Prostate gland (tissue), 2 donors: ENCODE measurements around the gene NIPA2. TPM values are rescaled to one million over a fixed set of nuclear protein-coding genes. Genes with fewer than 3 reads are reported as not detected.

Experiments
- DNase-seq: peaks from one replicate; pipeline ENCODE4 v3.0.0-alpha.2; 2019; ENCODE audit warnings: low spot score
- H3K27ac ChIP-seq, 2 donors: fragments of 200-600 bp; sonication (generic); 2 replicates each; pipeline ENCODE4 v1.5.1; 2017 to 2019
- H3K27me3 ChIP-seq: fragments of 200-600 bp; sonication (generic); replicated peaks from 2 replicates; pipeline ENCODE4 v1.5.1; 2019; ENCODE audit not compliant: insufficient read depth
- H3K36me3 ChIP-seq, 2 donors: fragments of 200-600 bp; sonication (generic); 1 replicate in 1 of 2; 2 replicates in 1 of 2; pipeline versions ENCODE4 v1.5.1 to v1.8.1; 2017 to 2019
- H3K4me1 ChIP-seq: fragments of 200-600 bp; sonication (generic); replicated peaks from 2 replicates; pipeline ENCODE4 v1.5.1; 2019
- H3K4me3 ChIP-seq, 2 donors: fragments of 200-600 bp; sonication (generic); 2 replicates each; pipeline ENCODE4 v1.5.1; 2017 to 2019
- H3K9me3 ChIP-seq: fragments of 200-600 bp; sonication (generic); 2 replicates; pipeline ENCODE4 v1.5.1; 2017
- POLR2A ChIP-seq: fragments of 450-650 bp; IDR thresholded peaks from one replicate; pipeline ENCODE4 v1.6.1; 2016; ENCODE audit warnings: antibody characterized with exemption, mild to moderate bottlenecking
- POLR2AphosphoS5 ChIP-seq: sonication (generic); formaldehyde crosslinking; IDR thresholded peaks from one replicate; pipeline ENCODE4 v1.6.1; 2017; ENCODE audit warnings: antibody characterized with exemption
- WGBS: methylation state at CpG from one replicate; pipeline ENCODE4 v1.1.5; 2018; 5-methylcytosine and 5-hydroxymethylcytosine counted together
- intact Hi-C: fragments of 100-400 bp; cut with DNase I; formaldehyde crosslinking; loops from one replicate; pipeline ENCODE4 v1.14.2; 2022
- total RNA-seq, 2 donors: library from RNA; depleted of rRNA; stranded (reverse); fragments of >200 nt; gene quantifications; one replicate each; pipeline ENCODE4 v1.1.0, GENCODE V29; 2016
- TF ChIP-seq, protein P1 (sequence below), 4 experiments: fragments of 200-600 bp in 2 of 4; fragments of 450-650 bp in 2 of 4; sonication (generic) in 2 of 4; IDR thresholded peaks; 1 replicate in 3 of 4; 2 replicates in 1 of 4; pipeline ENCODE4 v1.5.1; 2016 to 2019; ENCODE audit warnings: antibody characterized with exemption in 4 of 4, mild to moderate bottlenecking in 2 of 4, moderate library complexity in 2 of 4

The NIPA2 gene
- total RNA-seq, 2 donors from 2014 or later = 34.9 to 43.6 TPM

DNA sequence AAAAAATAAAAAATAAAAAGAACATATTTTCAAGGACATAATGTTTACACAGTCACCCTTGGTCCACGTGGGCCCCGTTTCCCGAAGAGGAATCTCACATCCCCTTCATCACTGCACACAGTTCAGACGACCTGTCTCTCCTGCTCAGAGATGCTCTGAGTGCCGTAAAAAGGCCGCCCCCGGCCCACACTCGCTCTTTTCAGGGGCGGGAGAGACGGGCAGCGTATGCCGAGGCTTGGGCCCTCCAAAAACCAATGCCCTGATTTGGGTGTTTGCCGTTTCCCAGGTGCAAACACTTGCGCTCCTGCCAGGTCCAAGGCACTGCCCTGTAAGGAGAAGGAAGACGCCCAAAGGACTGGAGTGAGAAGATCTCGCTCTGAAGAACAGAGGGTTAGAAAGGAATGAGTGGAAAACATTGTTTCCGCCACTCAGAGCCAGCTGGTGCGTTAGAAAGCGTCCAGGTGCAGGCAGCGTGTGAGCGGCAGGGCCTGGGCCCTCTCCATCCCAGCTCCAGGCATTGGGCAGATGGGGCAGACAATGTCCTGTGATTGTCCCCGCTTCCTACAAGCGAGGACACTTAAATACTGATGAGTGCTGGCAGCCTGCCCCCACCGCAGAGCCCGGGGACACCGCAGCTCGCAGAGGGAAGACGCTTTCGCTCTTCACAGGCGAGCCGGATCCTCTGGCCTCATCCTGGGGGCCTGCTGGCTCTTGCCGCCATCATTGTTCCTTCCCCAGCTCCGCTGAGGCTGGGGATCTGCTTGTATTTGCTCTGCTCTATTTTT, 53.2 kb downstream of the NIPA2 start:
- Histone ChIP-seq H3K27me3 (no peaks in the 10 kb centered on the region), H3K4me3 (no peak overlapping the region), H3K4me1 (no peaks in the 10 kb centered on the region), H3K36me3 (no peaks in the 10 kb centered on the region), H3K9me3 (no peaks in the 10 kb centered on the region), H3K27ac (no peak overlapping the region)
- TF ChIP-seq, protein P1, sequence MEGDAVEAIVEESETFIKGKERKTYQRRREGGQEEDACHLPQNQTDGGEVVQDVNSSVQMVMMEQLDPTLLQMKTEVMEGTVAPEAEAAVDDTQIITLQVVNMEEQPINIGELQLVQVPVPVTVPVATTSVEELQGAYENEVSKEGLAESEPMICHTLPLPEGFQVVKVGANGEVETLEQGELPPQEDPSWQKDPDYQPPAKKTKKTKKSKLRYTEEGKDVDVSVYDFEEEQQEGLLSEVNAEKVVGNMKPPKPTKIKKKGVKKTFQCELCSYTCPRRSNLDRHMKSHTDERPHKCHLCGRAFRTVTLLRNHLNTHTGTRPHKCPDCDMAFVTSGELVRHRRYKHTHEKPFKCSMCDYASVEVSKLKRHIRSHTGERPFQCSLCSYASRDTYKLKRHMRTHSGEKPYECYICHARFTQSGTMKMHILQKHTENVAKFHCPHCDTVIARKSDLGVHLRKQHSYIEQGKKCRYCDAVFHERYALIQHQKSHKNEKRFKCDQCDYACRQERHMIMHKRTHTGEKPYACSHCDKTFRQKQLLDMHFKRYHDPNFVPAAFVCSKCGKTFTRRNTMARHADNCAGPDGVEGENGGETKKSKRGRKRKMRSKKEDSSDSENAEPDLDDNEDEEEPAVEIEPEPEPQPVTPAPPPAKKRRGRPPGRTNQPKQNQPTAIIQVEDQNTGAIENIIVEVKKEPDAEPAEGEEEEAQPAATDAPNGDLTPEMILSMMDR (IDR thresholded peaks at IDR 0.05) = no peak
- TF ChIP-seq POLR2A (no peak), POLR2AphosphoS5 (no peak)
- intact Hi-C loops = no loop called here
- no peak for DNase-seq
- 88% methylated on average over 33 of the region's 33 CpGs for WGBS

DNA sequence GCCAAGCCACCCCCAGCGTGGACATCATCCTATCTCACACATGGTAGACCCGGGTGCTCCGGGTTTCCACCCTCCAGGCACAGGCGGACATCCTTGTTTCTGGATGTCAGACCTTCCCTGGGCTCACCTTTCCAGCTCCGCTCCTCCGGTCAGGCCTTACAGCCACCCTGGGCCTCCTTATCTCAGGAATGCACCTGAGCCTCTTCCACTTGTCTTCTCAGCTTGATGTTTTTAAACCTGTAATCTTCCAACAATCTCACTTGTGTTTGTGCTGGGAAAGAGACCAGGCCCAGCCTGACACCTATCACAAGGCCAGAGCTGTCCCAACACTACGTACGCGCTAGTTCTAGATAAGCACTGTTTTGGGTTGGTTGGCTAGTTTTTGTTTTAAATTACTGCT, 53.9 kb downstream of the NIPA2 start:
- Histone ChIP-seq H3K4me1 (no peaks in the 10 kb centered on the region), H3K4me3 (no peak overlapping the region), H3K27me3 (no peaks in the 10 kb centered on the region), H3K36me3 (no peaks in the 10 kb centered on the region), H3K27ac (no peak overlapping the region), H3K9me3 (no peaks in the 10 kb centered on the region)
- intact Hi-C loops = no loop called here
- no peak for DNase-seq
- 93% methylated on average over 9 of the region's 9 CpGs for WGBS
- TF ChIP-seq, protein P1 (IDR thresholded peaks at IDR 0.05) = no peak
- TF ChIP-seq POLR2A = no peak
- no peak for TF ChIP-seq POLR2AphosphoS5

DNA sequence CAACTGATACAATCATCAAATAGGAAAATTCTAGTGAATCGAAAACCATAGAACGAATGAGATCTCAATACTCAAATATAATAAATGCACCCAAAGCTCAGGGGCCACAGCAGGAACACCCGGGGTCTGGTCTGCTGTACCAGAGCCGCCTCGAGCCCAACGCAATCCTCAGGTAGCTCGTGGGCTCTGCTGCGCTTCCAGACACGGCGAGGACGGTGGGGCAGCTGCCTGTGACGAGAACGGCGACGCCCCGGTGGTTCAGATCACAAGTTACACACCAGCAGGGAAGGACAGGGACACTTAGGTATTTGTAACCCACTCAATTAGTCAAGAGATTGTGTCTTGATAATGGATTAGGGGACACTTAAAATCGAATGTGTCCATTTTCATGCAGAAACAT, 54.6 kb downstream of the NIPA2 start:
- H3K4me1 ChIP-seq = no peaks in the 10 kb centered on the region
- H3K27ac ChIP-seq = no peak overlapping the region
- intact Hi-C loops = no loop called here
- H3K36me3 ChIP-seq = no peaks in the 10 kb centered on the region
- TF ChIP-seq POLR2AphosphoS5 (no peak), POLR2A (no peak)
- TF ChIP-seq, protein P1 (IDR thresholded peaks at IDR 0.05) = no peak
- no peaks in the 10 kb centered on the region for H3K27me3 ChIP-seq
- no peaks in the 10 kb centered on the region for H3K9me3 ChIP-seq
- no peak overlapping the region for H3K4me3 ChIP-seq
- WGBS = 84% methylated on average over 17 of the region's 17 CpGs
- DNase-seq = no peak

DNA sequence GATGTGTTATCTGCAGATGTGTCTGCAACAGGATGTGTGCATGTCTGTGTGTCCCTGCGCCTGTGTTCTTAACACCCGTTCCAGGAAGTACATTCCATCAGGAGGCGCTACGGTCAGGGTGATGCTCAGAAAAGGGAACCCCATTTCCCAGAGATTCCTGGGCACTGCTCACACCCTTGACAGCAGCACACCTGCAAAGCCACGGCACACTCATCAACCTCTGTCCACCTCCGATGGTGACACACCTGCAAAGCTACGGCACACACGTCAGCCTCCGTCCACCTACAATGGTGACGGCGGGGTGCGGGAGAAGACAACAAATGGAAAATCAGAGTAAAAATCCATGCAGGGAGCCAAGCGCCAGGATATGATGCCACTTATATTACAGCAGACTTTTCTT, 55.4 kb downstream of the NIPA2 start:
- 92% methylated on average over 13 of the region's 13 CpGs for WGBS

More for the DNA sequence above, 55.4 kb downstream of the NIPA2 start:
- H3K4me3 ChIP-seq = no peak overlapping the region
- no peaks in the 10 kb centered on the region for H3K27me3 ChIP-seq
- no peaks in the 10 kb centered on the region for H3K36me3 ChIP-seq
- no peak for DNase-seq
- TF ChIP-seq POLR2AphosphoS5 = no peak
- TF ChIP-seq, protein P1 (IDR thresholded peaks at IDR 0.05) = no peak
- TF ChIP-seq POLR2A = no peak
- no peaks in the 10 kb centered on the region for H3K4me1 ChIP-seq
- H3K27ac ChIP-seq = no peak overlapping the region
- intact Hi-C loops = no loop called here
- H3K9me3 ChIP-seq = no peaks in the 10 kb centered on the region
